GM20000 (cell line): ENCODE results near the gene SPTLC3.

ENCODE experiments used
- DNase-seq: peaks from one replicate; pipeline ENCODE4 v3.0.0; 2012; ENCODE audit warnings: low spot score
- TF ChIP-seq, protein P1 (sequence below): IDR thresholded peaks from 2 replicates; pipeline ENCODE4 v1.5.1; 2012; ENCODE audit warnings: mild to moderate bottlenecking, control low read depth; ENCODE audit errors: extremely low read depth, missing control alignments

SPTLC3 gene

DNA sequence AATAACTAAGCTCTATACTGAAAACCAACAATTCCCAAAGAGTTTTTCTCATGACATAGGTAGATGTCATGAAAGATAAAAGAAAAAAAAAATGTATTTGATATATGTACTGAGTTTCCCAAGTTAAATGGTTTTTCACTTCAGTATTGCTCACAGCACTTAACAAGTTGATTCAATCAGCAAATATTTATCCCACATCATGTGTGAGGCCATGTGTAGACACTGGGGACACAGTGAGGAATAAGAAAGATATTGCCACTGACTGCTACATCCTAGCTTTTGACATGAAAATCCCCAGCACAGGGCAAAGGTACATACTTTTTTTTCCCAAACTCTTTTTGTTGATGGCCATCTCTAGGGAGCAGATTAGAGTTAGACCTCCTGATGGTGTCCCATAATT is 25.3 kb downstream of the SPTLC3 start:
- DNase-seq = no peak
- TF ChIP-seq, protein P1, sequence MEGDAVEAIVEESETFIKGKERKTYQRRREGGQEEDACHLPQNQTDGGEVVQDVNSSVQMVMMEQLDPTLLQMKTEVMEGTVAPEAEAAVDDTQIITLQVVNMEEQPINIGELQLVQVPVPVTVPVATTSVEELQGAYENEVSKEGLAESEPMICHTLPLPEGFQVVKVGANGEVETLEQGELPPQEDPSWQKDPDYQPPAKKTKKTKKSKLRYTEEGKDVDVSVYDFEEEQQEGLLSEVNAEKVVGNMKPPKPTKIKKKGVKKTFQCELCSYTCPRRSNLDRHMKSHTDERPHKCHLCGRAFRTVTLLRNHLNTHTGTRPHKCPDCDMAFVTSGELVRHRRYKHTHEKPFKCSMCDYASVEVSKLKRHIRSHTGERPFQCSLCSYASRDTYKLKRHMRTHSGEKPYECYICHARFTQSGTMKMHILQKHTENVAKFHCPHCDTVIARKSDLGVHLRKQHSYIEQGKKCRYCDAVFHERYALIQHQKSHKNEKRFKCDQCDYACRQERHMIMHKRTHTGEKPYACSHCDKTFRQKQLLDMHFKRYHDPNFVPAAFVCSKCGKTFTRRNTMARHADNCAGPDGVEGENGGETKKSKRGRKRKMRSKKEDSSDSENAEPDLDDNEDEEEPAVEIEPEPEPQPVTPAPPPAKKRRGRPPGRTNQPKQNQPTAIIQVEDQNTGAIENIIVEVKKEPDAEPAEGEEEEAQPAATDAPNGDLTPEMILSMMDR = no peak

DNA sequence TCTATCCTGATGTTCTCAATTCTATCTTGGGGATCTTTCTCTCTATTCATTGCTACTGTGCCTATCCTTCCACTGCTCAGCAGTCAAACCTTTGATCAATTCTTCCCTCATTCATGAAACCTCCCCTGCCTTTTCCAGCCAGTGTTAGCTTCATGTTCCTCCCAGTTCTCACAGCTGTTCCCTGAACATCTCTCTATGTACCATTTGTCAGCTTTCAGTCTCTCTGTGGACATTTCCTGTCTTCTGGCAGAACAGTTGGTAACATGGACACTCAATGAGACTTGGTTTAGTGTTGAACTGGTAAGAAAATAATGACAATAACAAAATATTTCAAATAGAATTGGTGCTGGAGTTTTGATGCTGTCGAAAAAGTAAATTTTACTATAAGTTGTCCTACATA is 26.2 kb downstream of the SPTLC3 start:
- TF ChIP-seq, protein P1 = no peak
- DNase-seq = no peak

DNA sequence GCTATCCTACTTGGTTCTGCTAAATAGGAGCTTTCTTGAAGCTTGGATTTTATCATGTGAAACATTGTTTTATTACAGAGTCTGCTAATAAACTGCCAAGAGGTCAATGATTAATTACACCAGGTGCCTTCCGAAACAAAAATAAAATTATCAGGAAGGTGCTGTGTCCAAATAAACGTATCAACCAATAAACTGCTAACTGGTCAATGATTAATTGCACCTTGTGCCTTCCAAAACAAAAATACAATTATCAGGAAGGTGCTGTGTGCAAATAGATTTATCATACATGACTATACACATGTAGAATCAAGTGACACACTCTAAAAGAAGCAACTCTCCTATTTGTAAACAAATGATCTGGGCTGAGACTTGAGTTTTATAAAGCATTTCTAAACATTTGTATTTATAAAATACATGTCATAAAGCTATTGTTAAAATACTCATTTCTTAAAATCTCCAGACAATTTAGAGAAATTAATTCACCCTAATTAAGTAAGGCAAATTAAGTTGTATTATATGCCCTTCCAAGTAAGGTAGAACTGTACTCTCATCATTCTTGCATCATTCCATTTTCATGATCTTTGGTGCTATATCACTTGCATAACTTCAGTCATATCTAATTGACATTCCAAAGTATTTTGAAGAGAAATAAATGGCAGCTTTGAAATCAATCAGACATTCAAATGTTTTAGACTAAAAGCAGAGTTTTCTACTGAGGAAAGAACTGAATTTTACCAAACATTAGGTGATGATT is 26.8 kb downstream of the SPTLC3 start:
- TF ChIP-seq, protein P1 = no peak
- DNase-seq = no peak

DNA sequence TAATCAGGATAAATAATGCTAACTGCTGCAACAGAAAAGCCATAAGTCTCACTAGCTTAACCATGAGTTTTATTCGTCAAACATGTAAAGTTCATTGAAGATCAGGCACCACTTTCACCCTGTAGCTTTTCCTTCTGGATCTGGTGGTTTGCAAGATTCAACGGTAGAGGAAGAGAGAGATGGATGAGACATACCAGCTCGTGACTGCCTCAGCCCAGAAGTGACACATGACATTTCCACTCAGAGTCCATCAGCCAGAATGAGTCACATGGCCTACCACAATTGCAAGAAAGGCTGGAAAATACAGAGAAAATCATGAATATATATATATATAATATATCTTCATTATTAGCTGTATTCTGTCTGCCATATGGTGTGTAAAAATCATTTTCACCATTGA is 29.0 kb downstream of the SPTLC3 start:
- DNase-seq = no peak
- TF ChIP-seq, protein P1 = no peak

DNA sequence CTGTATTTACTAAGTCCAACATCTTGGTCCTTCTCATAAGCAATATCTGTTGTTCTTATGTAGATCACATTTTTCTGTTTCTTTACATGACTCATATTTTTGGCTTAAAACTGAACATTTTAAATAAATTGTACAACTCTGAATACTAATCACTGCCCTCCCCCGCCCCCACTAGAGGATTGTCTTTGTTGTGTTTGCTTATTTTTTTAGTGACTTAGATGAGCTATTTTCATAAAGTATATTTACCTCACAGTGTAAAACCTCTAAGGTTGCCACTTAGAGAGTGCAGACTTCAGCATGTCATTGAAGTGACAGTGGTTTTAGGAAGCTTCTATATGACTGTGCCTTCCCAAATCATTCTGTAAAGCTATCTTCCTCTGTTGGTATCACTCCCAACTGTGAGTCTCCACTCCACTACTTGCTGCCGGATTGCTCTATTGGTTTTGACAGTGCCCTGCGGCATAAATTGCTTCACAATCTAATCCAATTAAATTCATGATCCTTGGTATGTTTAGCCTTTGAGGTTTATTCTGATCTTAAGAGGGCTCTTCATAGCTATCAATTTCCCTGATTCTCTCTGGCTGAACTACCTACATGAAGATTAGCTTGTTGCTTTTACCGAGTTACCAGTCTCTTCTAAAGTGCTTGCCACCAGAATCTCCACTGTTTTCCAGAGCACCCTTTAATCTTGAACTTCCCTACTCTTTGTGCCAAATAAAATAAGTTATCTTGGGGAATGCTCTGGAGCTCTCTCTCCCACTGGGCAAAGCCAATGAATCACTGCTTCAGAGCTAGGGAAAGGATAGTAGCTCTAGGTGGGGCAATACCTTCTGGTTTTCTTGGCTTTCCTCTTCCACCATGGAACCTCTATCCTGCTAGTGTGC is 33.0 kb downstream of the SPTLC3 start:
- no peak for DNase-seq

DNA sequence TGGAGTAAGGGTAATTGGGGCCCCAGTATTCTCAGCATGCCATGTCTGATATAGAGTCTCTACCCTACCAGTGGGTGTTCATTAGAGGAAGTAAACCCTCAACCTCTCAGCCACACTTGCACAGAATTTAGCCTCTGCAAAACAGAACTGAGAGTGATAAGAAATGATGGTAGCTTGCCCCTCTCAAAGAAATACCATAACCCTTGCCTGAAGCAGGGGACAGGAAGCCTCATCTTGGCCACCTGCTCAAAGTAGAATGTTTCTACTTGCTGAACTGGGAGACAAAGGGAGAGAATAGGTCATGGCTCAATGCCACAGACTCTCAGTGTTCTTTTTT is 33.7 kb downstream of the SPTLC3 start:
- no peak for DNase-seq
- TF ChIP-seq, protein P1 = no peak

More for the DNA sequence above, 33.0 kb downstream of the SPTLC3 start:
- TF ChIP-seq, protein P1 = no peak

DNA sequence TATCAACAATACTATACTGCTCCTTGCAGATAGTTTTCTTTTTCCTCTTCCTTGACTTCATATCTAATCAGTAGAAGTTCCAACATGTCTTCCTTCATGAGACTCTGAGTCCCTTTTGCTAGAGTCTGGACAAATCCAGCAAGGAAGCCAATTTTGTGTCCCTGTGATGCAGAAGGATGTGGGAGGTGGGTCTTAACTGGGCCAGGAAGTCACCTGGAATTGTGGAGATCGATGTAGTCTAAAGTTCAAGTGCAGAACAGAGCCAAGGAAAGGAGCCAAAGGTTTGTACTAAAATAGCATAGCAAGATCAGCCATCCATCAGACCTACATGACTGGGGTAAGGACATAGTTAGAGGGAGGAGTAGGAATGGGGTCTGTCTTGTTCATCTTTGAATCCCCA is 37.6 kb downstream of the SPTLC3 start:
- DNase-seq = no peak
- TF ChIP-seq, protein P1 = no peak
